ENCODE results near the gene SOX5. TPM values are rescaled to one million over a fixed set of nuclear protein-coding genes. Genes with fewer than 3 reads are reported as not detected.

SOX5 gene
- total RNA-seq, 1 experiment from 2014 or later, result 0.52 TPM

DNA sequence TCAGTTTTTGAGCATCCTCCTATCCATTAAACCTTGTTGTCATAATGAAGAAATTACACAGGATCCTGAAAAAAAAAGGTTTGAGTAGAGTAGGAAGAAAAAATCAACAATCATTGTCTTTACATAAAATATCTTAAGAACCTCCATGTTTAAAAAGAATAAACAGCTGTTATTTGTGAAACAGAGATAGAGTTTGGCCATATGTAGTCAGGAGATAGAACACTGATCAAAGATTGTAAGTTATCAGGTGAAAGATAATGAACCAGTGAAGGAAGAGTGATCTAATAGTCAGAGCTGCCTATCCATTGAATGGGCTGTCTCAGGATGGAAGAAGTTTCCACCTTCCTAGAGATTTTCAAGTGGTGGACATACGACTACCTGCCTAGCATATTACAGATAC, 397.1 kb downstream of the SOX5 start:
- Histone ChIP-seq H3K36me3 (ENCODE audit: control insufficient read depth in 1 of 2, insufficient read depth in 2 of 2, low read length in 2 of 2) (no peaks in the 10 kb centered on the region), H3K27ac (ENCODE audit: low read depth, low read length) (no peak overlapping the region), H3K9me2 (ENCODE audit: insufficient read depth) (no peaks in the 10 kb centered on the region), H3K9me3 (ENCODE audit: control insufficient read depth in 1 of 2, insufficient read depth in 1 of 2, low read depth in 1 of 2, low read length in 2 of 2) (peaks cover 8 to 24% of the 10 kb centered on the region in 2 experiments; a peak in 2 of 4 replicates), H3K4me2 (ENCODE audit: low read length) (no peak overlapping the region), H2AFZ (ENCODE audit: low read depth, low read length, poor library complexity, severe bottlenecking) (no peak overlapping the region), H3K79me2 (ENCODE audit: insufficient read depth, low read length) (no peaks in the 10 kb centered on the region), H3K4me1 (ENCODE audit: control insufficient read depth in 1 of 2, insufficient read depth in 2 of 2, low read length in 2 of 2) (no peaks in the 10 kb centered on the region), H4K20me1 (ENCODE audit: insufficient read depth) (no peaks in the 10 kb centered on the region), H3K4me3 (replicated peaks in 1 of 2; ENCODE audit: low read depth in 1 of 2, low read length in 2 of 2) (no peak overlapping the region), H3K27me3 (ENCODE audit: insufficient read depth, low read length) (no peaks in the 10 kb centered on the region), H3K9ac (ENCODE audit: low read length) (no peak overlapping the region)
- ChIA-PET POLR2A (no interaction called here), CTCF (no interaction called here), RAD21 (ENCODE audit: low non-redundant PET in 1 of 2, low total read pairs in 2 of 2, uncharacterized antibody in 2 of 2, unreplicated experiment in 2 of 2) (no interaction called here)
- ATAC-seq (no peak), DNase-seq (ENCODE audit: low read depth, low spot score) (no peak)
- no TSS peak for BruUV-seq (replicated peaks)
- intact Hi-C loops (cut with micrococcal nuclease), result no loop called here
- TF ChIP-seq YY1 (IDR thresholded peaks at IDR 0.05; ENCODE audit: extremely low read depth, insufficient replicate concordance, low read depth, low read length), result no peak

DNA sequence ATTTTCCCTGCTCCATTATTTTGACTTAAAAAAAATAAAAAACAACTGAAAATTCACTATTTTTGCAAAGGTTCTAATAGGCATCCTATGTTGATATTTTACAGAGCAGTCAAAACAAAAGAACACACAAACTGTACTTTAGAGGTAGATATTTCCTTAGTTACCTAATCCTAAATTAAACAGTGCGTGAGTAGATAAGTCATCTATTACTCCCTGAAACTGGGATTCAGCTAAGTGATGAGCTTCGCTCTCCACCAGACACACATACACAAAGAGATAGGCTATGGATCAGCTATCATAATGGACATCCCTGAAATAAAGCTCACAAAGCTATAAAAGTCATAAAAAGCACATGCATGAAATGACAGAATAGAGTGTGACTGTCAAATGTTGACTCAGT, 398.7 kb downstream of the SOX5 start:
- no peaks in the 10 kb centered on the region for H3K9me2 ChIP-seq (ENCODE audit: insufficient read depth)
- DNase-seq (ENCODE audit: low read depth, low spot score) (no peak), ATAC-seq (no peak)
- ChIA-PET CTCF (no interaction called here), RAD21 (ENCODE audit: low non-redundant PET in 1 of 2, low total read pairs in 2 of 2, uncharacterized antibody in 2 of 2, unreplicated experiment in 2 of 2) (no interaction called here), POLR2A (no interaction called here)
- H3K9ac ChIP-seq (ENCODE audit: low read length), result no peak overlapping the region
- no peaks in the 10 kb centered on the region for H3K4me1 ChIP-seq (ENCODE audit: control insufficient read depth in 1 of 2, insufficient read depth in 2 of 2, low read length in 2 of 2)
- BruUV-seq (replicated peaks), result no TSS peak
- H3K36me3 ChIP-seq (ENCODE audit: control insufficient read depth in 1 of 2, insufficient read depth in 2 of 2, low read length in 2 of 2), result no peaks in the 10 kb centered on the region
- no peaks in the 10 kb centered on the region for H3K79me2 ChIP-seq (ENCODE audit: insufficient read depth, low read length)
- intact Hi-C loops (cut with micrococcal nuclease), result no loop called here
- TF ChIP-seq, protein P1, sequence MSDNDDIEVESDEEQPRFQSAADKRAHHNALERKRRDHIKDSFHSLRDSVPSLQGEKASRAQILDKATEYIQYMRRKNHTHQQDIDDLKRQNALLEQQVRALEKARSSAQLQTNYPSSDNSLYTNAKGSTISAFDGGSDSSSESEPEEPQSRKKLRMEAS (IDR thresholded peaks at IDR 0.05), result no peak
- no peak for TF ChIP-seq ZFX (IDR thresholded peaks at IDR 0.05)
- no peak for TF ChIP-seq TCF7L2 (IDR thresholded peaks at IDR 0.05; ENCODE audit: borderline replicate concordance, extremely low read depth, insufficient read depth, insufficient read length)
- TF ChIP-seq, protein P2, sequence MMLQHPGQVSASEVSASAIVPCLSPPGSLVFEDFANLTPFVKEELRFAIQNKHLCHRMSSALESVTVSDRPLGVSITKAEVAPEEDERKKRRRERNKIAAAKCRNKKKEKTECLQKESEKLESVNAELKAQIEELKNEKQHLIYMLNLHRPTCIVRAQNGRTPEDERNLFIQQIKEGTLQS (IDR thresholded peaks at IDR 0.05), result no peak
- TF ChIP-seq, protein P3, sequence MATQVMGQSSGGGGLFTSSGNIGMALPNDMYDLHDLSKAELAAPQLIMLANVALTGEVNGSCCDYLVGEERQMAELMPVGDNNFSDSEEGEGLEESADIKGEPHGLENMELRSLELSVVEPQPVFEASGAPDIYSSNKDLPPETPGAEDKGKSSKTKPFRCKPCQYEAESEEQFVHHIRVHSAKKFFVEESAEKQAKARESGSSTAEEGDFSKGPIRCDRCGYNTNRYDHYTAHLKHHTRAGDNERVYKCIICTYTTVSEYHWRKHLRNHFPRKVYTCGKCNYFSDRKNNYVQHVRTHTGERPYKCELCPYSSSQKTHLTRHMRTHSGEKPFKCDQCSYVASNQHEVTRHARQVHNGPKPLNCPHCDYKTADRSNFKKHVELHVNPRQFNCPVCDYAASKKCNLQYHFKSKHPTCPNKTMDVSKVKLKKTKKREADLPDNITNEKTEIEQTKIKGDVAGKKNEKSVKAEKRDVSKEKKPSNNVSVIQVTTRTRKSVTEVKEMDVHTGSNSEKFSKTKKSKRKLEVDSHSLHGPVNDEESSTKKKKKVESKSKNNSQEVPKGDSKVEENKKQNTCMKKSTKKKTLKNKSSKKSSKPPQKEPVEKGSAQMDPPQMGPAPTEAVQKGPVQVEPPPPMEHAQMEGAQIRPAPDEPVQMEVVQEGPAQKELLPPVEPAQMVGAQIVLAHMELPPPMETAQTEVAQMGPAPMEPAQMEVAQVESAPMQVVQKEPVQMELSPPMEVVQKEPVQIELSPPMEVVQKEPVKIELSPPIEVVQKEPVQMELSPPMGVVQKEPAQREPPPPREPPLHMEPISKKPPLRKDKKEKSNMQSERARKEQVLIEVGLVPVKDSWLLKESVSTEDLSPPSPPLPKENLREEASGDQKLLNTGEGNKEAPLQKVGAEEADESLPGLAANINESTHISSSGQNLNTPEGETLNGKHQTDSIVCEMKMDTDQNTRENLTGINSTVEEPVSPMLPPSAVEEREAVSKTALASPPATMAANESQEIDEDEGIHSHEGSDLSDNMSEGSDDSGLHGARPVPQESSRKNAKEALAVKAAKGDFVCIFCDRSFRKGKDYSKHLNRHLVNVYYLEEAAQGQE (IDR thresholded peaks at IDR 0.05; ENCODE audit: low read depth), result no peak
- TF ChIP-seq POLR2AphosphoS5 (IDR thresholded peaks at IDR 0.05; ENCODE audit: low read depth, low read length), result no peak
- no peak for TF ChIP-seq EGR1 (IDR thresholded peaks at IDR 0.05; ENCODE audit: low read depth)
- TF ChIP-seq SRF (IDR thresholded peaks at IDR 0.05; ENCODE audit: low read depth), result no peak
- no peak for TF ChIP-seq EZH2phosphoT487 (IDR thresholded peaks at IDR 0.05; ENCODE audit: borderline replicate concordance)
- no peak for TF ChIP-seq EZH2 (IDR thresholded peaks at IDR 0.05)
- TF ChIP-seq ZNF274 (IDR thresholded peaks at IDR 0.05; ENCODE audit: low read depth, low read length), result no peak
- TF ChIP-seq SP1 (IDR thresholded peaks at IDR 0.05; ENCODE audit: low read depth), result no peak
- TF ChIP-seq, protein P4, sequence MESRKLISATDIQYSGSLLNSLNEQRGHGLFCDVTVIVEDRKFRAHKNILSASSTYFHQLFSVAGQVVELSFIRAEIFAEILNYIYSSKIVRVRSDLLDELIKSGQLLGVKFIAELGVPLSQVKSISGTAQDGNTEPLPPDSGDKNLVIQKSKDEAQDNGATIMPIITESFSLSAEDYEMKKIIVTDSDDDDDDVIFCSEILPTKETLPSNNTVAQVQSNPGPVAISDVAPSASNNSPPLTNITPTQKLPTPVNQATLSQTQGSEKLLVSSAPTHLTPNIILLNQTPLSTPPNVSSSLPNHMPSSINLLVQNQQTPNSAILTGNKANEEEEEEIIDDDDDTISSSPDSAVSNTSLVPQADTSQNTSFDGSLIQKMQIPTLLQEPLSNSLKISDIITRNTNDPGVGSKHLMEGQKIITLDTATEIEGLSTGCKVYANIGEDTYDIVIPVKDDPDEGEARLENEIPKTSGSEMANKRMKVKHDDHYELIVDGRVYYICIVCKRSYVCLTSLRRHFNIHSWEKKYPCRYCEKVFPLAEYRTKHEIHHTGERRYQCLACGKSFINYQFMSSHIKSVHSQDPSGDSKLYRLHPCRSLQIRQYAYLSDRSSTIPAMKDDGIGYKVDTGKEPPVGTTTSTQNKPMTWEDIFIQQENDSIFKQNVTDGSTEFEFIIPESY (IDR thresholded peaks at IDR 0.05; ENCODE audit: extremely low read depth, insufficient replicate concordance, low read length), result no peak
- no peak for TF ChIP-seq CEBPB (IDR thresholded peaks at IDR 0.05; ENCODE audit: low read depth)
- TF ChIP-seq SIN3A (IDR thresholded peaks at IDR 0.05; ENCODE audit: low read depth), result no peak
- no peak for TF ChIP-seq ELF1 (IDR thresholded peaks at IDR 0.05; ENCODE audit: borderline replicate concordance, low read depth)
- peaks cover 14 to 27% of the 10 kb centered on the region in 2 experiments; a peak in 2 of 4 replicates for H3K9me3 ChIP-seq (ENCODE audit: control insufficient read depth in 1 of 2, insufficient read depth in 1 of 2, low read depth in 1 of 2, low read length in 2 of 2)
- no peak overlapping the region for H3K4me2 ChIP-seq (ENCODE audit: low read length)
- no peak overlapping the region for H3K4me3 ChIP-seq (replicated peaks in 1 of 2; ENCODE audit: low read depth in 1 of 2, low read length in 2 of 2)
- H2AFZ ChIP-seq (ENCODE audit: low read depth, low read length, poor library complexity, severe bottlenecking), result no peak overlapping the region
- H4K20me1 ChIP-seq (ENCODE audit: insufficient read depth), result no peaks in the 10 kb centered on the region
- no peaks in the 10 kb centered on the region for H3K27me3 ChIP-seq (ENCODE audit: insufficient read depth, low read length)
- no peak overlapping the region for H3K27ac ChIP-seq (ENCODE audit: low read depth, low read length)
